Breast epithelium (tissue), 4 donors: ENCODE results near the gene GOLGA1. TPM values are rescaled to one million over a fixed set of nuclear protein-coding genes. Genes with fewer than 3 reads are reported as not detected.
"Not testable (repeated sequence)": the region's sequence is repeated elsewhere in the genome, so short reads cannot be mapped to it uniquely, and the experiment has no call there.

Source experiments
- DNase-seq, 2 donors: peaks; one replicate each; pipeline ENCODE4 v3.0.0-alpha.2; 2019; ENCODE audit warnings: low spot score in 2 of 2
- H3K27ac ChIP-seq, 2 donors: fragments of 200-600 bp; sonication (generic) in 1 of 2; one replicate each; pipeline ENCODE4 v1.5.1; 2016 to 2019; ENCODE audit warnings: mild to moderate bottlenecking in 1 of 2
- H3K27me3 ChIP-seq, 2 donors: fragments of 200-600 bp; sonication (generic) in 1 of 2; one replicate each; pipeline versions ENCODE4 v1.5.1 to v1.6.0; 2017 to 2019; ENCODE audit warnings: control low read depth in 1 of 2, mild to moderate bottlenecking in 1 of 2
- H3K36me3 ChIP-seq: fragments of 200-600 bp; one replicate; pipeline ENCODE4 v1.5.1; 2019
- H3K4me1 ChIP-seq, 2 donors: fragments of 200-600 bp; sonication (generic); one replicate each; pipeline ENCODE4 v1.5.1; 2016 to 2019; ENCODE audit warnings: control low read depth in 1 of 2
- H3K4me3 ChIP-seq, 3 donors: fragments of 200-600 bp; sonication (generic); 1 replicate in 2 of 3; 2 replicates in 1 of 3; pipeline ENCODE4 v1.5.1; 2016 to 2019; ENCODE audit warnings: mild to moderate bottlenecking in 3 of 3, moderate library complexity in 2 of 3
- H3K9me3 ChIP-seq, 2 donors: fragments of 200-600 bp; sonication (generic) in 1 of 2; one replicate each; pipeline ENCODE4 v1.5.1; 2016 to 2019; ENCODE audit warnings: control low read depth in 1 of 2
- POLR2A ChIP-seq: fragments of 450-650 bp; IDR thresholded peaks from one replicate; pipeline ENCODE4 v1.6.1; 2016; ENCODE audit warnings: antibody characterized with exemption, mild to moderate bottlenecking, moderate library complexity
- POLR2AphosphoS5 ChIP-seq, 3 donors: sonication (generic); formaldehyde crosslinking; IDR thresholded peaks; one replicate each; pipeline ENCODE4 v1.6.1; 2017; ENCODE audit warnings: antibody characterized with exemption in 3 of 3
- intact Hi-C: fragments of 100-400 bp; cut with DNase I; formaldehyde crosslinking; loops from one replicate; pipeline ENCODE4 v1.15.1; 2023; ENCODE audit warnings: low total_unique reads
- total RNA-seq, 3 donors: library from RNA; depleted of rRNA; stranded (reverse); fragments of >200 nt; gene quantifications; one replicate each; pipeline ENCODE4 v1.1.0, GENCODE V29; 2016
- TF ChIP-seq, protein P1 (sequence below), 3 donors: fragments of 450-650 bp; IDR thresholded peaks; one replicate each; pipeline ENCODE4 v1.5.1; 2016 to 2017; ENCODE audit warnings: antibody characterized with exemption in 3 of 3, mild to moderate bottlenecking in 3 of 3, moderate library complexity in 3 of 3

Gene GOLGA1
- total RNA-seq, 3 donors from 2014 or later: 20.6 to 23.0 (median 21.1) TPM

DNA sequence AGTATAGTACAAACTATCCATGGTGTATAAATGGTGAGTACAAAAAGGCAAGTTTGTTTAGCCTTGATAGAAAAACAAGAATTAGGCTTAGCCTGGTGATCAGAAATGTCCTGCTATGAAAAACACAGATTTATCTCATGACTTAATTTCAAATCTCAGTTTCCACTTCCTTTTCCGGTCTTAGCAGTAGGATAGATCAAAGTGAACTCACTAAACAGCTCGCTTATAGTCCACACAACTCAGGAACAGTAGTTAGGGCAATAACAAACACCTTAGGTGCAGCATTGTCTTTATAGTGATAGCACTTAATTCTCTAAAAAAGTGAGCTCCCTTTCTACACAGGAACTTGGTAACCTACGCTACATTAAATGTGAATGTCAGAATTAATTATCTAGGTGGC lies 11.4 kb downstream of the GOLGA1 start:
- intact Hi-C loops: no loop called here
- Histone ChIP-seq H3K27me3 (no peaks in the 10 kb centered on the region), H3K4me1 (no peaks in the 10 kb centered on the region), H3K27ac (no peak overlapping the region), H3K4me3 (no peak overlapping the region), H3K36me3 (peaks cover 6% of the 10 kb centered on the region), H3K9me3 (no peaks in the 10 kb centered on the region)
- TF ChIP-seq POLR2A: no peak
- TF ChIP-seq POLR2AphosphoS5 (IDR thresholded peaks at IDR 0.05): no peak
- TF ChIP-seq, protein P1, sequence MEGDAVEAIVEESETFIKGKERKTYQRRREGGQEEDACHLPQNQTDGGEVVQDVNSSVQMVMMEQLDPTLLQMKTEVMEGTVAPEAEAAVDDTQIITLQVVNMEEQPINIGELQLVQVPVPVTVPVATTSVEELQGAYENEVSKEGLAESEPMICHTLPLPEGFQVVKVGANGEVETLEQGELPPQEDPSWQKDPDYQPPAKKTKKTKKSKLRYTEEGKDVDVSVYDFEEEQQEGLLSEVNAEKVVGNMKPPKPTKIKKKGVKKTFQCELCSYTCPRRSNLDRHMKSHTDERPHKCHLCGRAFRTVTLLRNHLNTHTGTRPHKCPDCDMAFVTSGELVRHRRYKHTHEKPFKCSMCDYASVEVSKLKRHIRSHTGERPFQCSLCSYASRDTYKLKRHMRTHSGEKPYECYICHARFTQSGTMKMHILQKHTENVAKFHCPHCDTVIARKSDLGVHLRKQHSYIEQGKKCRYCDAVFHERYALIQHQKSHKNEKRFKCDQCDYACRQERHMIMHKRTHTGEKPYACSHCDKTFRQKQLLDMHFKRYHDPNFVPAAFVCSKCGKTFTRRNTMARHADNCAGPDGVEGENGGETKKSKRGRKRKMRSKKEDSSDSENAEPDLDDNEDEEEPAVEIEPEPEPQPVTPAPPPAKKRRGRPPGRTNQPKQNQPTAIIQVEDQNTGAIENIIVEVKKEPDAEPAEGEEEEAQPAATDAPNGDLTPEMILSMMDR (IDR thresholded peaks at IDR 0.05): no peak
- no peak for DNase-seq

DNA sequence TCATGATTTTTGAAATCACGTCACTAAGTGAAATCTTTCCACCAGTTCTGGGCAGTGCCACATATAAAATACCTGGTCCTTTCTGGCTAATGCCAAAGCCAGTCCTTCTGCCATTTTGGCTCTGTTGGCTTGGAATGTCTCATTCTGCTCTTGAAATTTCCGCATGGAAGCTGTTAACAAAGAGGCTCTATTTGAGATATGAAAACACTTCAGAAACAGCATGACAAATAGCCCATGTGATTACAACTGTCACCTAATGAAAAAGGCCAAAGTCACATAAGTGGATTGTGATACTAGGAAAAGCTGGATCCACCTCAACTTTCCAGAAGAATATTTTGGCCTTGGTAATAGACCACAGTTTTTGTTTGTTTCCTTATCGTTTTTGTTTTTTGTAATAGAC lies 12.8 kb downstream of the GOLGA1 start:
- TF ChIP-seq POLR2AphosphoS5 (IDR thresholded peaks at IDR 0.05): no peak
- TF ChIP-seq, protein P1 (IDR thresholded peaks at IDR 0.05): no peak
- H3K27ac ChIP-seq: no peak overlapping the region
- H3K36me3 ChIP-seq: peaks cover 6% of the 10 kb centered on the region
- DNase-seq: no peak
- H3K27me3 ChIP-seq: no peaks in the 10 kb centered on the region
- H3K4me3 ChIP-seq: no peak overlapping the region
- H3K4me1 ChIP-seq: no peaks in the 10 kb centered on the region
- intact Hi-C loops: no loop called here
- no peaks in the 10 kb centered on the region for H3K9me3 ChIP-seq

DNA sequence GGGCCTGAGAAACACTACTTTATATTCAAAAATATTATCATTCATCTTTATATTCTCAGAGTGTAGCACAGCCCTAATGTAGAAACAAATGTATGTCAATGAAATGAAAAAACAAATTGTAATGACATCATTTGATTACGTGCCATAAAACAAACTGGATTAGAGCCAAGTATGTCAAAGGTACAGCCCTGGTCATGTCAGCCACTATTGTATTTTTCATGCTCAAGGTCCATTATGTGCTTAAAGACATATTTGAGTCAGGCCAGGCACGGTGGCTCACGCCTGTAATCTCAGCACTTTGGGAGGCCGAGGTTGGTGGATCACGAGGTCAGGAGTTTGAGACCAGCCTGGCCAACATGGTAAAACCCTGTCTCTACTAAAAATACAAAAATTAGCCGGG lies 20.5 kb downstream of the GOLGA1 start:
- H3K27ac ChIP-seq, intact Hi-C loops, H3K9me3 ChIP-seq, H3K4me3 ChIP-seq, H3K27me3 ChIP-seq, H3K4me1 ChIP-seq, H3K36me3 ChIP-seq, DNase-seq: not testable (repeated sequence)

DNA sequence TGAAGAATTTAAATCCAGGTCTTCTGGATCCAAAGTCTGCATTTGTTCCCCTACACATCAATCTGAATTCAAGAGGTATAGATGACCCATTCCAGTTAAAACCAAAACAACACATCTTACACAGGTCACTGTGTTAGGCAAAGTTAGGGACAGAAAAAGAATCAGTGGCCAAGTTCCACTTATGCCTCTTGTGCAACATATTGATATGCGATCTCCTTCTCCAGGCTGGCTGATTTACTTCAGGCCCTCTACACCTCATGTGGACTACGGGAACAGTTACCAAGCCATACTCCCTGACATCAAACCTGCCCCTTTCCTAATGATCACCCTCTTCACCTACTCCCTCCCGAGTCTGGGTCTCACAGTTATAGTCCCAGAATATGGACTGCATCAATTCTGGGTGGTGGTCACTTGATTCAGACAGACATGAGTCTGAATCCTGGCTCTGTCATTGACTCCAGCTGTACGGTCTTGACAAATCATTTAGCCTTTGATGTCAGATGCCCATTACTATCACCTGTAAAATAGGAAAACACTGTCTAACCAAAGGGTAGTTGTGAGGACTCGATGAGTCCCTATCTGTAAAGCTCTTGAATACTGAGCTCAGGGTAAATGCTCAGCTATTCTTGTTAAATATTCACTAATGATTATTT lies 26.0 kb downstream of the GOLGA1 start:
- no peaks in the 10 kb centered on the region for H3K4me1 ChIP-seq
- no peaks in the 10 kb centered on the region for H3K27me3 ChIP-seq
- no peaks in the 10 kb centered on the region for H3K9me3 ChIP-seq
- intact Hi-C loops: no loop called here
- no peak overlapping the region for H3K4me3 ChIP-seq
- H3K27ac ChIP-seq: no peak overlapping the region
- peaks cover 9% of the 10 kb centered on the region for H3K36me3 ChIP-seq
- DNase-seq: no peak
- TF ChIP-seq POLR2A (no peak), POLR2AphosphoS5 (IDR thresholded peaks at IDR 0.05) (no peak)
- TF ChIP-seq, protein P1 (IDR thresholded peaks at IDR 0.05): no peak

DNA sequence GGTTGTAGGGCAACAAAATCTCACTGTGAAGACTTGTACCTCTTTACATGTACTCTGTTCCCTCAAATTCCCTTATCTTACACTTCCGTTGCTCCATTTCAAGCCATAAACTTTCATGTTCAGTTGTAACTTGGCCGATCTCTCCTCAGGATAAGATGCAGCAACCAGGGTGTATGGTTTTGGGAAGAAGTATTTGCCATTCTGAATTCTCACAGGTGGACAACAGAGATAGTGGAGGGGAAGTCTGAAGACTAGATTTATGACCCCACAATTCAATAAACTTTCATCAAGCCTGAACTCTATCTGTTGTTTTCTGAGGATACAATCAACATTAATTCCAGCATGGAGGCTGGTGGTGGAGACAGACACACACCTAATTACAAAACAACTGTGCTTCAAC lies 27.5 kb downstream of the GOLGA1 start:
- H3K27ac ChIP-seq: no peak overlapping the region
- H3K4me1 ChIP-seq: no peaks in the 10 kb centered on the region
- TF ChIP-seq POLR2AphosphoS5 (IDR thresholded peaks at IDR 0.05) (no peak), POLR2A (no peak)
- TF ChIP-seq, protein P1 (IDR thresholded peaks at IDR 0.05): no peak
- no peaks in the 10 kb centered on the region for H3K9me3 ChIP-seq
- DNase-seq: no peak
- H3K4me3 ChIP-seq: no peak overlapping the region
- H3K36me3 ChIP-seq: peaks cover 9% of the 10 kb centered on the region
- no peaks in the 10 kb centered on the region for H3K27me3 ChIP-seq
- intact Hi-C loops: no loop called here

DNA sequence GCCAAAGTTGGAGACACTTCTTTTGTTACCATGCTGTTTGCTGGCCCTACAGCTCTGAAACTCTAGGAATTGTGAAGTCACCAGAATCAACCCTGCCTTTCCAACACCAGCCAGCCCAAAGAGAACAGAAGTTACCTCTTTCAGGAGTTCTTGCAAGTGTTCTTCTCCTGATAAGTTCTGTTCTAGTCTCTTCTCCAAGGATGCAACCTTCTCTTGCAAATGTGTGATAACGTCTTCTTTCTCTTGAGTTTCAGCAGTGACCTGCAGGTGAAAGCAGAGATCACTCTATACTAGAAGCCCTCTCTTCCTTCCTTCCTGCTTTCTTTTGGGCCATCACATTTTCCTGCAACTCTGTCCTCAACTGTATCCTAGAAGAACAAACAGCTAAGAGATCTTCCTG lies 29.1 kb downstream of the GOLGA1 start:
- no peaks in the 10 kb centered on the region for H3K27me3 ChIP-seq
- no peaks in the 10 kb centered on the region for H3K4me1 ChIP-seq
- no peak overlapping the region for H3K4me3 ChIP-seq
- TF ChIP-seq, protein P1 (IDR thresholded peaks at IDR 0.05): no peak
- no peak for TF ChIP-seq POLR2A
- TF ChIP-seq POLR2AphosphoS5 (IDR thresholded peaks at IDR 0.05): no peak
- DNase-seq: no peak
- no peaks in the 10 kb centered on the region for H3K9me3 ChIP-seq
- H3K27ac ChIP-seq: no peak overlapping the region
- intact Hi-C loops: no loop called here
- H3K36me3 ChIP-seq: peaks cover 9% of the 10 kb centered on the region
